Measurements from ENCODE around the gene PCDH9.
A peak's percentile ranks its signal among the peaks of the same experiment; 100 is the strongest.

The PCDH9 gene

DNA sequence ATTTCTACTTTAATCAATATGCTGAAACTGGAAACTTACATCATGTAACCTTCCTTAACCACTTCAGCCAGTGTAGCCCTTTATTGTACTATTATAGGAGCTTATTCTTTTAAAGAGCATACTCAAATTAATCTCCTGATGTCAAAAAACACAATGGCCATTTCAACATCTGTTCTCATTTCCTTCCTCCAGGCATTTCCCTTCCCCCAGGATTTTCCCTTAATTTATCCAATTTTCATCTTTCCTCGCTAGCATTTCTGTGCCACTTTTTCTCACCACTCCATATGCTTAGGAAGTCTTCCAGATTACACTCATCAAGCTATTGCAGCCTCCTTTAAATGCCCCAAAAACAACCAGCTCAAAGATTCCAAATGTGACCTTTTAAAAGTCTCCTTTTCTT is 265.0 kb downstream of the PCDH9 start:
- no peak for DNase-seq

DNA sequence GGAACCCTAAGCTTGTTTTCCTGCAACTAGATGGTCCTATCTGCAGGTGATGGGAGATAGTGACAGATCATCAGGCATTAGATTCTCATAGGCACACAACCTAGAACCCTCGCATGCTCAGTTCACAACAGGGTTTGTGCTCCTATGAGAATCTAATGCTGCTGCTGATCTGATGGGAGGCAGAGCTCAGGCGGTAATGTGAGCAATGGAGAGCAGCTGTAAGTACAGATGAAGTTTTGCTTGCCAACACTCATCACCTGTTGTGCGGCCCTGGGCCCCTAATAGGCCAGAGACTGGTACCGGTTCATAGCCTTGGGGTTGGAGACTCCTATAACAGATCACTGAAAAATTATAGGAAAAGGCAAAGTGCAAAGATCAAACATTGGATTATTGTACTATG is 267.2 kb downstream of the PCDH9 start:
- DNase-seq = no peak

DNA sequence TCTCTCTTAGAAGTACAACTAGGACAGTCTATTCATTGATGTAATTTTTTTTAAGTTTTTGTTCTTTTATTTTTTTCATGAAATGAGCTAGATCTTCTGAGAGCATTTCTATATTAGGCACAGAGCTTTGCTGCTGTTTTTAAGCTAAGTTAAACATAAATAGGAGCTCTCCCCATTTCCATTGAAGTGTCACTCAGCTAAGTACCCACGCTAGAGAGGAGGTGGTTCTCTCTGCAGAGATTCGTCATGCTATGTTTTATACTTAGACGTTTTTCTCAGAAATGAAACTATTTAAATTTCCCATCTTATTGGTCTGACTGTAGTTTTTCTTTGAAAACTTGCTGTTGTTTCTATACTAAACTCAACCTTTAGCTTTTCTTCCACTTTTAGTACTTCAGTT is 271.5 kb downstream of the PCDH9 start:
- DNase-seq = no peak

DNA sequence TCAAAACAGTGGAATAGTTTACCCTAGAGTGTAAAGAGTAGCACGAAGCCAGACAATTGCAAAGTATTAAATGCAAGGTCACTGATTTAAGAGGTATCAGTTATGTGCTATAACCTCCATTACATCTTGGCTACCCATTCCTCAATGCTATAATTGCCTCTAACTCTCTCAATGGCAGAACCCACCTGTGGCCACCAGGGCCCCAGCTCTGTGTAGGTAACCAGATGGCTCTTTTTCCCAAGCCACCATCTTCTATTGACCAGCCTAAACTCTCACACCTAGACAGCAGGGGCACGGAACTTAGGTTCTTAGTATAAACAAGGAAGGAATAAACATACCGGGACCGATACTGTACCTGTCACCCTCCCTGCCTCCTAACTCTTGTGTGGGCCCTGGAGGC is 277.6 kb downstream of the PCDH9 start:
- DNase-seq = no peak

DNA sequence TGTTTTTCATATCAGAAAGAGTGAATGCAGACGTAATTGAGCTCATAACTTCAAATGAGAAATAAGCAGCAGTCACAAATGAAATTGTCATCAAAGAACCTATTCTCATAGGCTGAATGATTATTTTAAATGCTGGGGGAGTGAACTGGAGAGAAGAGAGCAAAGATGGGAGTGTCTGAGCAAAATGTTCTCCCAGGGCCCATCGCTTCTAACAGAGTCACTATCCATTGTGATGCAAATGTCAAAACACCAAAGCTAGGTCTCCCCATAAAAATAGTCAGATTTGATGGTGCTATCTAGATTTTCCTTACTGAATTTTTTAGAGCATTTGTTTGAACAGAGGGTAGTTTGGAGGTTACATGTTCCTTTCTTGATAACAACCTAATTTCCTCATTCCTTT is 278.7 kb downstream of the PCDH9 start:
- DNase-seq = no peak

DNA sequence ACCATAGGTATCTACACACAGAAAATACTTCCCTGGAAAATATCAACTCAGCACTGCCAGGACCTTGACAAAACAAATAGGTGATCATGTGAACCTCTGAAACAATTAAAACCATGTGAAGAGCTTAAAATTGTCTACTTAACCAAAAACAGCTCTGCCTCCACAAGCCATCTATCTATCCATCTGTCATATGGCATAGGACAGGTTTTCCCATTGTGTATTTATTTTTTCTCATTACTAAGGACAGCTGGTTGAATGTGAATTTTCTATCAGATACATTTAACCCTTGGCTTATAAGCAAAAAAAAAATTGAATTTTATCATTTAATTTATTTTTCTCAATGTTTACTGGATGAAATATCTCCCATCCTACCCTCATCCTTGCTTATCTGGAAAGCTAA is 279.5 kb downstream of the PCDH9 start:
- no peak for DNase-seq

DNA sequence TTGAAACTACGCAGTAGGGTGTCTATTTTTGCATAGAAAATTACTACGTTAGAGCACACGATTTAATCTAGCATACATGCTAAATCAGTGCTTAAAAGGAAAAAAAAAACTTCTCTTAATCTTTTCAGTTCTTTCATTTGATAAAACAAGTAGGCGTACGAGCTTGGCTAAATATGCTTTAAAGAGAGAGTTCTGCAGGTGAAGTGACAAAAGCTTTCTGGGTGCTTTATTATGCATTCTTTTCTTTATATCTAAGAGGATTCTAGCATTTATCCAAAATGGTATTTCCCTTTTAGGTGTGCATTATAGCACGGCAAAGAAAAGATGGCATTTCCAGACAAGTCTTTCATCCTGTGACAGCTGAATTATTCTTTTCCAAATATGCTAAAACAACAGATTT is 281.2 kb downstream of the PCDH9 start:
- DNase-seq = no peak

DNA sequence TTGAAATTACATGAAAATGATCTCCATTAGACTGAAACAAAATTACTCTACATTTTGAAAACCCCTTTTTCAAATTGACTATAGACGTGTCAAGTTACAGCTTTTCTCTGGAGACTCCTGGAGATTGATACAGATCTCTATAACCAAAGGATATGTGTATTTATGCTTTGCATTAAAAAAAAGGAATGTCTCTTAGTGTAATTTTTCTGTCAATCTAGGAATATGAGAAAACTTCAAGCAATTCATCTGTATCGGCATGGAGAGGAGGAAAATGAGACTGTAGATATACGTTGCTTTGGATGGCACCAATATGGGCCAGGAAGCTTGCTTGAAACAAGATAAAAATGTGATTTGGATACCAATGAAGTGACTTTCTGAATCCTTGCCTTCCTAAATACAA is 286.6 kb downstream of the PCDH9 start:
- no peak for DNase-seq

DNA sequence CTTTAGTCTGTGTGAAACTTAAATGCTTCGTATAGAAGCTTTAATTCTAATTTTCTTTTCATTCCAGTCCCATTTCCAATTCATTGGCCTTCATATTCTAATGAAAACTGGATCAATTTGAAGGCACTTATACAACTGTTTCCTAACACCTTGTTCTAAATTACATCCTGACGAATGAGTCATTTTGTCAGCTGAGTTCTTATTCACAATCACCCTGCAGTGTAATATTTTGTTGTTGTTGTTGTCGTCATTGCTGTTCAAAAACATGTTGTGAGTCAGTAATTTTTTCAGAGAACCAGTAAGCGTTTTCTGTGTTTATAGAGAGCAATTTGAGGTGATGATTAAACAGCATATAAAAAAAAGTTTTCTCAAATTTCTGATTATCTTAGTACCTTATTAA is 290.0 kb downstream of the PCDH9 start:
- DNase-seq = no peak

DNA sequence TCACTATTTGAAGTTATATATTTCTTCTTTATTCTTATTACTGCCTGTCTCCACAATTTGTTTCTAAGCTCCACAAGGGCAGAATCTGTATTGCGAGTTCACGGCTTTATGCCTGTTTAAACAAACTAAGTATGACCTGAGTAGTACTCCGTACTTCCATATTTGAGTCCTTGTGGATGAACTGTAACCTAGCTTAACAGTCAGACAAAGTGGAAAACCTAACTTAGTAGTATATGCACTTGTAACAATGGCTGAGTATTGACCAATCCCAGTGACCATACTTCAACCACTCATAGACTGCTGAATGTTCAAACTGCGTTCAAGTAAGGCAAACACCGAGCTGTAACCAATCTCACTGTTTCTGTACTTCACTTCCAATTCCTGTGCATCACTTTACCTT is 292.7 kb downstream of the PCDH9 start:
- no peak for DNase-seq

DNA sequence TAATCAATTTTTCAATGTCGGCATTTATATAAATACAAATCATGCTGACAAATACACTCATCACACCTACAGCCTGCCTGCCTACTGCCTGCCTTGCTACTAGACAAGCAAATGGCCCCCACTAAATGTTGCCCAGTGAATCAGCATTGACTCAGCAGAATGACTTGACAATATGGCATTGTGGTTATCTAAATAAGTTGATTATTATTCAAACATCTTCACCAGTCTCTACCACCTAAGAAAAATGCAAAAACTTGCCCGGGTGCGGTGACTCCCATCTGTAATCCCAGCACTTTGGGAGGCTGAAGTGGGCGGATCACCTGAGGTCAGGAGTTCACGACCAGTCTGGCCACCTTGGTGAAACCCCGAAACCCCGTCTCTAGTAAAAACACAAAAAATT is 296.1 kb downstream of the PCDH9 start:
- no peak for DNase-seq

DNA sequence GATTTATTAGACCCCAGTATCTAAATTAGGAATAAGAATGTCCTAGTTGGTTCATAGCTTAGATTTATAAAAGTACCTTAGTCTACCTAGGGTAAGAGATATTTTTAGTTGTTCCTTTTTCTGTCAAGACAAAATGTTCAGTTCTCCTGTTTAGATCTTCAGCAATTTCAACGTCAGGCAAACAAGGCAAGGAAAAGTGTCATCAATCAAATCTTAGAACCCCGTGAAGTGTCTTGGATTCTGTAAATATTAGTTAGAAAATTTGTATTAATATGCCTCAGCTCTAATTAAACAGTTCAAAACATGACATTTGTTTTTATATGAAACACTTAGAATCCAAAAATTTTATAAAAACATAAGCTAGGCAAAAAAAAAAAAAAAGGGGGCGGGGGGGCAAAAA is 296.6 kb downstream of the PCDH9 start:
- DNase-seq = no peak

DNA sequence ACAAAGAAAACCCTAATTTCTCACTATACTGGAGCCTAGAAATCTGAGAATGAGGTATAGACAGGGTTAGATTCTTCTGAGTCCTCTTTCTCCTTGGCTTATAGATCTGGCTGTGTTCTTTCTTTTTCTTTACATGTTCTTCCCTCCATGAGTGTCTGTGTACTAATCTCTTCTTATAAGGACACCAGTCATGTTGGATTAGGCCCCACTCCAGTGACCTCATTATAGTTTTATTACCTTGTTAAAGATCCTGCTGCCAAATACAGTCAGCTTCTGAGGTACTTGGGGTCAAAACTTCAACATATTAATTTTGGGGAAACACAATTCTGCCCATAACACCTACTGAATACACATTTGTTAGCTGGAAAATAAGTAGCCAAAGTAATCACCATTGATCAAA is 302.6 kb downstream of the PCDH9 start:
- no peak for DNase-seq

DNA sequence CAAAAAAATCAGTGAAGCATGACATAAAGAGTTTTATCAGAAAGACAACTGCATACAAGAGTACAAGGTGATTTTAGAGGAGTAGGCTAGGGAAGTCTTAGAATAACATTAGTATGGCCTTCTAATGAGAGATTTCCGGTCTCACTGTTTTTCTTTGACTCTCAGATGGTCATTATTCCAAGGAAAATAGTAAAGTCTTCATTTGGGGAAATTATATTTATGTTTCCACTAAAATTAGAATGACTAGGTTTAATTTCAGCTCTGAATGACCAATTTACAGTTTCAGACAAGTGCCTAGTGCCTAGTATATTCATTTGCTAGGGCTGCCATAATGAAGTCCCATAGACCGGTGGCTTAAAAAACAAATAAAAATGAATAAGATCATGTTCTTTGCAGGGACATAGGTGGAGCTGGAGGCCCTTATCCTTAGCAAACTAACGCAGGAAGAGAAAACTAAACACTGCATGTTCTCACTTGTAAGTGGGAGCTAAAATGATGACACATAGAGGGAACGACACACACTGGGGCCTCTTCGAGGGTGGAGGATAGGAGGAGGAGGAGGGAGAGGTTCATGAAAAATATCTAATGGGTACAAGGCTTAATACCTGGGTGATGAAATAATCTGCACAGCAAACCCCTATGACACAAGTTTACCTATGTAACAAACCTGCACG is 303.1 kb downstream of the PCDH9 start:
- no peak for DNase-seq

DNA sequence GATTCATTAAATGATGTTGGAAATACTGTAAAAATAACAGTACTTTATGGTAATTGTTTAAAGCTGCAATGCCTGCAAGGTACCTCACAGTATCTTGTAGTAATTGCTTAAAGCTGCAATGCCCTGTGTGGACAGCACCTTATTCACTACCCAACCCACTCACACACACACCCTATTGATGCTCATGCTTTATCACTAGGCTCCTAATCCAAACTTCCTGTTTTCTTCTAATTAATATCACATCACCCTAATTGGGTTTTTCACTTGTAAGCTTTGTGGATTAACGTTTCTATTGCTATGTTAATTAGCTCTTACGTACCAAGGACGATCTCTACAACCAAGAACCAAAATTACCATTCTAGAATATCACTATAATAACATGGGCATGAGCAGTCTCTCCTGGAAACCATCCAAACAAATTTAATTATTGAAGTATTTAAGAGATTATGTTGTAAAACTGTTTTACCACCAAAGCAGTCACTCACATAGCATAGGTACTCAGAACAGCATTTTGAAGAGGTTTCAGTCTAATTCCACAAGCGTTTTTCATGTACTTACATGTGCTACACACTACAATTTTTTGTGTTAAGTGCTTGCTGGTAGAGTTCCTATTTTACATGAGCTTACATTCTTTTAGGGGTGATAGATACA is 303.8 kb downstream of the PCDH9 start:
- DNase-seq = no peak

DNA sequence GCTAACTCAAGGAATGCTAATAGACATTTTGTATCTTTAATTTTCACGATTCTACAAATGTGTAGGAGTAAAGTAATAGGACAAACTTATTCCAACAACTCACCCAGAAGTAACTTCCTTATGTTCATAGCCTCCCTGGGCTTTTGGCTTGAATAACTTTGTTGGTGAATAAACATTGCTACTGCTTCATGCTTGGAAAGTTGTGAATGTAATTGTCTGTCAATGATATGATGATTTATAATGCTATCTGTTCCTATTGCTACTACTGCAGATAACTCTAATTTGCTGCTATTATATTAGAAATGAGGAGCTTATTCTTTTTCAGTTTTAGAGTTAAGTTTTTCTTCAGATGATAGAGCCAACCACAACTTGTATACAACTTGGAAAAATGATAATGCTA is 307.7 kb downstream of the PCDH9 start:
- no peak for DNase-seq

DNA sequence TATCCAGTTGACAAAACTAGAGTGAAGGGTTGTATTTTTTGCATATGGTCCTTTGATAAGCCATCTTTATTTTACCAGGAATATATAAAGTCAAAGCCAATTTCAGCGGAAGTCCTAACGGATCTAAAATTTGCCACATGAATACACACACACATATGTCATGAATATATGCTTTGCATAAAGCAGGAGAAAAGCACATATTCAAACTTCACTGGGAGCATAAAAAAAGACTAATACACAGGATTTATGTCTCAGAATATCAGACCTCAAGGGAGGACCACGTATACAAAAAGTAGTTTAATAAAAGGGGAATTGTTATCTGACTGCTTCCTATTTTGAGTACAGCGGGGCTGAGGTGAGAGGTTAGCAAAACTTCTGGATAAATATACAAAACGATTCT is 308.7 kb downstream of the PCDH9 start:
- DNase-seq = no peak

DNA sequence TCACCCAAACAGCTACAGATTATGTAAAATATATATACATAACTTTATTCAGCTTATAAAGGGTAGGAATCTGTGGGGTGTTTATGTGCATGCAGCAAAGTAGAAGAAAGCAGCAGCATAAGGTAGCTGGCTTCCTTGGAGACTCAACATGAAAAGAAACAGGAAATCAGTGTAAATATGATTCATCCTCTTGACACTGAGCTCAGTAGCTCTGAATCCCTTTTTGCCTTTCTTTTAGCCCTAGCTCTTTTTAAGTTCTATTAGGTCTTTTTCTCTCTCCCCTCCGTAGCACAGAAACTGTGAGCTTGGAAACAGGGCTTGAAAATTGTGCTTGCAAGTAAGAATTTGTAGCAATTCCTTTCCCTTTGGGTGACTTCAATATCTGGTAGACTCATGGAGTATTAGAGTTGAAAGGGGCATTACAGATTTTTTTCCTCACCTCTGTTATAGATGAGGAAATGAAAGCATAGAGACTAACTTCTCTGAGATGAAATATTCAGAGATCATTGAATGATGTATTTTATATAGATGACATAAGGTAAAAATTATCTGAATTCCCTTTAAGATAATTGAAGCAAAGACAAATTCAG is 314.4 kb downstream of the PCDH9 start:
- peak in 1 of 6 experiments; percentile 17 for DNase-seq

DNA sequence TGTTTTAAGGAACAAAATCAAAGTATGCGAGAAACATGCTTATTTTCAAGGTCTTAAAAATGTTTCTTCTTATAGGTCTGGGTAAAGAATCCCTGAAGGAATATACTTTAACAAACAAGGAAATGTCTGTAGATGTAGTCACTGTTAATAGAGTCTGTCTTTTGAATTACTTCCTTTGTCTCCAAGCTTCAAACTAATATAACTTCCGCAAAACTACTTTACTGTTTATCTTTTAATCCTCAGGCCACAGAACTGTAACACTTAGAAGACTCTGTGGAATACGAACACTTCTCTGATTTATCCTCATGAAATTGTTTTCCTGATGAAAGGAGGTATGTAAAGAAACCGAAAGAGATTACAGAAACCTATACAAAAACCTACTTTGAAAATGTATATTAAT is 316.0 kb downstream of the PCDH9 start:
- DNase-seq = peak in 1 of 6 experiments; percentile 0

DNA sequence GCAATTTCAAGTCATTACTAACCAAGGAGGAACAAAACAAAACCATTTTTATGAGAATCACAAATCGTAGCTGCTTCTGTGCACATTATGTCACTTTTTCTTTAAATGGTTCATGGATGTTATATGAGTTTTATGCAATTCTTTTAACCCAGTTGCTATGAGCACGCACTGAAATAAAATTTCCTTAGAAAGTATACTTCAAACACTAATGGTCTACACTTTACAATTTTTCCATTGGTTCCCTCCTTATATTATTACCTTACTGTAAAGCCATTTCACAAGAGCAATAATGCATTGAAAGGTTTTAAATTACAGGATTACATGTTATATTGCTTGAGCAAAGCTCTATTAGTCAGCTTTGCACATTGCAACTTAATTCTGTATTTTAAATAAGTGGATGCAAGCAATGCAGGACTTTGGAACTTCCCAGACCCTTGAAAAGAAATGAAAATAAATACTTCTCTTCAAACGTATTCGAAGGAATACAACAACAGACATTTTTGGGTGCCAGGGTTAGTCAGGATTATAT is 318.7 kb downstream of the PCDH9 start:
- DNase-seq = no peak

DNA sequence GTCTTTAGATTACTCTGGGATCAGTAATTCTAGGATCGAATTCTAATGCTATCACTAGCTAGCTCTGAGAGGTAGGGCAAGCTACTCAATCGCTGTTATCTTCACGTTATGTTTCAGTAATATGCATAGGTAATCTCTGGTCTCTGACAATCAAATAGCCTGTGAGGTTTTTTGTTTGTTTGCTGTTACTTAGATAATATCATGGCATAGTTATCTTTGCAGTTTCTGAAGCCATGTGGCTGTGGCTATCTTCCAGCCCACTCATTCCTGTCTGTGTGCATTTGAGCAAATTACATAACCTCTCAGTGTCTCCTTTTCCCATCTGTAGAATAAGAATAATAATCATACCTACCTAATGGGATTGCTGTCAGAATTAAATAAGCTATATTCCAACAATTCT is 330.2 kb downstream of the PCDH9 start:
- no peak for DNase-seq

DNA sequence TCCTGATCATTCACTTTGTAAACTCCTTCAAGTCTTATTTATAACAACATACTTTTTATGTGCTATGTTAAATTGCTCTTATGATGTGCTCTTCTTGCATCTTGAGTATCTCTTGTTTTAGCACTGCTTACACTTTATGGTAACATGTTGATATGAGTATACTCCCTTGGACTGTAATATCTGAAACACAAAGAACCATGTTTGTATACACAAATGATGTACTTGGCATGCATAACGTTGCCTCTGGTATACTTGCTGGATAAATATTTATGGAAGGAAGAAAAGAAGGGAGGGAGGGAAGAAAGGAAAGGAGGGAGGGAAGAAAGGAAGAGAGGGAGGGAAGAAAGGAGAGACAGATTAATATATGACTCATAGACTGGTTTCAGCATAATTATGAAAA is 333.2 kb downstream of the PCDH9 start:
- no peak for DNase-seq

DNA sequence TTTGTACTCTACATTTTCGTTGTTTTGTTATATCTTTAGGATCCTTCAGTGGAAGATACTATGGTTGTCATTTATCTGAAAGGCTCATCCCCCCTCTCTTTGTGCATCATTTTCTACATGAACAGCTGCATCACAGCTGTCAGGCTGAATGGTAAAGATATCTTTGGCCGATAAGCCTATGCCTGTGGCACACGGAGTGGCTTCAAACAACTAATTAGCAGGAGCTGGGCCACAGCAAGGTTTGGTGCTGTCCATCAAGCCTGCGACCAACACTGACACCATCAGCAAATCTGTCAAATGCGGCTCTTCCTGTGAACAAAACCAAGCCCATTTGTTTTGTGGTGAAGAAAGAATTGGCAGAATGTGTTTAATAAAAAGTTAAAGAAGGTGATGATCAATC is 334.4 kb downstream of the PCDH9 start:
- DNase-seq = no peak

DNA sequence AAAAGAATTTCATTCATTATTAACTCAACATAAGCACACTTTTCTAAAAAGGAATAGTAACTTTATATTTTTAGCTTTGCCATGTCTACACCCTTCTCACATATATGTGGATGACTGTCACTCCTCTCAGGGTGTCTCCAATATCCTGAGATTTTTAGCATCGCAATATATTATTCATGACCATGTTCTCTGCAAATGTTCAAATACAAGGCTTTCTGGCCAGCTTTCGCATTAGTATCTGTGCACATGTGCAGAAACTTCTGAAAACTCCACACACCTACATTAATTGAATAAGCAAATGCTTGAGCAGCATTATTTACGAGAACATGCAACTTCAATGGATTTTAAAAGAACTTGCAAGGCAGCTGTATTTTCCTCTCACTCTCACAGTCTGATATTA is 334.8 kb downstream of the PCDH9 start:
- DNase-seq = no peak

DNA sequence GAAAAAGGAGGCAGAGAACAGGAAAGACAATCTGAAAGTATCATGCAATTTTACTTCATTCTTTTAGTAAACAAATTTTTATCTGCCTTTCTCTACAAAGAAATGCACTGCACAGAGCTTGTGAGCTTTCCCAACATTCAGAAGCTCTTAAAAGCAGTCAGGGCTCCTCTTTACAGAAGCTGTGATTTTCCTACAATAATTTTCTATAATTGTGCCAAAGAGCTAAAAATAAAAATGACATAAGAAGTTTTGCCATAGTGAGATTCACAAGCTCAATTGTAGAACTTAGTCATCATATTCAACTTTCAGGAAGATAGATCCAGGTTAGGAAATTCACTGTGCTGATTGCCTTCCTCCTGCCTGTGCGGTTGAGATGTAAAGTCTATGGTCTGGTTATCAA is 341.4 kb downstream of the PCDH9 start:
- DNase-seq = no peak

All from stimulated activated naive CD4-positive, alpha-beta T cell (primary cell).